Measurements from ENCODE around the gene ALCAM. TPM values are rescaled to one million over a fixed set of nuclear protein-coding genes. Genes with fewer than 3 reads are reported as not detected.

The ALCAM gene
- total RNA-seq, 3 donors from 2014 or later, result 12.6 to 23.7 (median 14.8) TPM

DNA sequence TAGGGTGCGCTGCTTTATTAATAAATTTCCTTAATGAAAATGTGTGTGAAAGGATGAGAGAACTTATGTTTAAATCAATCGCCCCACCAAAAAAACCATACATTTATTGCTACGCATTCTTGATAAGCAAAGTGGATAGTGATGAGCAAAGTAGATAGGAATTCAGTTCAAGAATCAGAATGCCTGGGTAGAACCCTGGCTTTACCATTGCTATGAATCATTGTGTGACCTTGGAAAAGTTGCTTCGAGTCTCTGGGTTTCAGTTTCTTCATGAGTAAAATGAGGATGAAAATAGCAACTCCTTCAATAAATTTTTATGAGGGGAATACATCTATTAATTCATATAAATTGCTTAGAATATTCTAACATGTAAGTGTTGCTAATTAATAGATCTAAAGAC is 2.6 kb upstream of the ALCAM start:
- H3K9me3 ChIP-seq, result no peaks in the 10 kb centered on the region
- H3K4me1 ChIP-seq (ENCODE audit: low read depth), result peaks cover 10% of the 10 kb centered on the region
- intact Hi-C loops (cut with DNase I, micrococcal nuclease), result no loop called here
- ATAC-seq (no peak), DNase-seq (no peak)
- TF ChIP-seq CTCF (IDR thresholded peaks at IDR 0.05), result no peak
- H3K36me3 ChIP-seq (ENCODE audit: low read depth), result no peaks in the 10 kb centered on the region
- H3K4me3 ChIP-seq, result no peak overlapping the region

GRCh38 chr3:105365081-105365390 is 1.7 kb upstream of the ALCAM start:
- H3K4me1 ChIP-seq (ENCODE audit: low read depth), result peaks cover 12% of the 10 kb centered on the region
- no peak for TF ChIP-seq CTCF (IDR thresholded peaks at IDR 0.05)
- intact Hi-C loops (cut with DNase I, micrococcal nuclease), result no loop called here
- no peaks in the 10 kb centered on the region for H3K9me3 ChIP-seq
- H3K4me3 ChIP-seq, result no peak overlapping the region
- no peak for ATAC-seq
- no peaks in the 10 kb centered on the region for H3K36me3 ChIP-seq (ENCODE audit: low read depth)
- DNase-seq, result no peak

DNA sequence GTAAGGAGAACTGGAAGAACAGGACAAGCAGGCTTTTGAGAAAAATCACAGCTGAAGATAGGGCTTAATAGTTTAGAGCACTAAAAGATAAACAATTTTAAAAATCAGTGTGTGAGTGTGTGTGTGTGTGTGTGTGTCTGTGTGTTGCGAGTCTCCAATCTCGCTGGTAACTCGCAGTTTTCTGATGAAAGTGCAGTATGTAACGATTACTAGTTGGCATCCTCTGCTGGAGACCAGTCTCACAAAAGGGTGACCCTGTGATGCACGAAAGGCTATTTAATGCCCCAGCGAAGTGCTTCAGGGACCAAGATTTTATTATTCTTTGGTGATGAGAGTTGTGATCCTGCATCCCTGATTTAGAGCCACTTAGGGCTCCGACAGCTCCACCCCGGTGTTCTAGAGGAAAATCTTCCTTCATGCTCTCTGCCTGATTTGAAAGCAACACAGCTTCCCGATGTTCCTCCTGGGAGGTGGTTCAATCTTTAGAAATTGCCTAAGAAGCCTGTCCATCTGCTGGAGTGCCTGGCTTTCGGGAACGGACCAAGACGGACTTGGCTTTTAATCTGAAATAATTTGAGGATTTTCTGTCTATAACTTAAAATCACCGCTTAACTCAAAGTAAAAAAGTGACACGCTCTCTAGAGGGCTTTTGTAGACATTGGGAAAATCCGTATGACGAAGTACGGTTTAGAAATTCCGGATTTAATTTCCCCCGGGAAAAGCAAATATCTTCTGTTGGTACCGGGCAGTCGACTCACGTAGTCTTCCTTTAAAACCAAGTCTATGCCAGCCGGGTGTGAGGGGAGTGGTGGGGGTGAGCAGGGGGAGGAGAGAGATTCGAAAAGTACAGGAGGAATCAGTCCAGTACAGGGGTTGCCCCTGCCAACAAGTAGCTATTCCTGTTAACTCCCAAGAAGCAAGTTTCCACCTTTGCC is 1.1 kb upstream of the ALCAM start:
- H3K9me3 ChIP-seq, result no peaks in the 10 kb centered on the region
- no peak for TF ChIP-seq CTCF (IDR thresholded peaks at IDR 0.05)
- ATAC-seq, result no peak
- no peak overlapping the region for H3K4me3 ChIP-seq
- H3K36me3 ChIP-seq (ENCODE audit: low read depth), result no peaks in the 10 kb centered on the region
- intact Hi-C loops (cut with DNase I, micrococcal nuclease), result no loop called here
- peak in 1 of 3 donors; percentile 4 for DNase-seq
- H3K4me1 ChIP-seq (ENCODE audit: low read depth), result peaks cover 19% of the 10 kb centered on the region

- Histone ChIP-seq H3K4me3 (peak overlapping the region; percentile 30), H3K4me1 (ENCODE audit: low read depth) (peaks cover 19% of the 10 kb centered on the region), H3K9me3 (no peaks in the 10 kb centered on the region), H3K36me3 (ENCODE audit: low read depth) (no peaks in the 10 kb centered on the region)
- DNase-seq, result peak; percentile 39 to 70 (median 57)
- no peak for TF ChIP-seq CTCF (IDR thresholded peaks at IDR 0.05)
- intact Hi-C loops (cut with DNase I, micrococcal nuclease), result no loop called here
- ATAC-seq, result peak; percentile 27
Measured at GRCh38 chr3:105367063-105367405, 325 bp downstream of the ALCAM start.

DNA sequence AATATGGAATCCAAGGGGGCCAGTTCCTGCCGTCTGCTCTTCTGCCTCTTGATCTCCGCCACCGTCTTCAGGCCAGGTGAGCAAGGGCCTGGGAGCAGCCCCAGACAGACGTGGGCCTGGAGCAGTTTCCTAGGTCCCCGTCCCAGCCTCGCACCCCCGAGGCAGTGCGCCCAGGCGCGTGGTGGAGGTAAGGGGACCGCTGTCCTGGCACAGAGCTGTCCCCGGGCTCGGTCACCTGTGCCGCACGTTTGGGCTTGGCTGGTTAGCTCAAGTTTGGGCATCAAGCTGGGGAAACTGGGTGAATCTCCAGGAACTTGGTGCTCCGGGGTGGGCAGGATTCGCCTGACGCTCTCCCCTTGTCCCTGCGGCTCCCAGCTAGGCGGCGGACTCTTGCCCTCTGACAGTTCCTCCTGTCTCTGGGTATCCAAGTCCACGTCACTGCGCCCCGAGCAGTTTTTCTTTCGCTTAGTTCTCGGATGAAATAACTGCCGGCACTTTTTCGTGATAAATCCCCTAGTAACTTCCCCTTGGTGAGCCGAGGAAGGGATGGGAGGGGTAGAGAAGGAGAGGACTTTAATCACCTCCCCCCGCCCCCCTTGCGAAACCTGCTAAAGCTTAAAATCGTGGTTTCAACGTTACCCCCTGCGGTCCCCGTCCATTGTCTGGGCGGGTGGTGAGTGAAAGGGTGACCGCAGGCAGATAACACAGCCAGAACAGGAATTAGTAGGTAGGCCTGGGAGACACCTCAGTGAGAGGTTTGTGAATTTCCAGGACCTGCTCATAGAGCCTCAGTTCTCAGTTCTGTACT is 901 bp downstream of the ALCAM start:
- peaks cover 19% of the 10 kb centered on the region for H3K4me1 ChIP-seq (ENCODE audit: low read depth)
- no peaks in the 10 kb centered on the region for H3K9me3 ChIP-seq
- ATAC-seq (peak; percentile 55), DNase-seq (peak; percentile 82 to 87 (median 84))
- no peaks in the 10 kb centered on the region for H3K36me3 ChIP-seq (ENCODE audit: low read depth)
- intact Hi-C loops (cut with DNase I, micrococcal nuclease), result no loop called here
- peak overlapping the region; percentile 30 for H3K4me3 ChIP-seq
- TF ChIP-seq CTCF (IDR thresholded peaks at IDR 0.05), result no peak
